Tibial nerve (tissue), 4 donors: Measurements from ENCODE around the gene ARAP1. TPM values are rescaled to one million over a fixed set of nuclear protein-coding genes. Genes with fewer than 3 reads are reported as not detected.
A peak's percentile ranks its signal among the peaks of the same experiment; 100 is the strongest.

Experiments used
- DNase-seq, 2 donors: peaks; one replicate each; pipeline ENCODE4 v3.0.0-alpha.2; 2019; ENCODE audit warnings: low spot score in 2 of 2
- H3K27ac ChIP-seq, 4 donors: fragments of 200-600 bp; sonication (generic) in 3 of 4; one replicate each; pipeline ENCODE4 v1.5.1; 2017 to 2019; ENCODE audit warnings: mild to moderate bottlenecking in 1 of 4
- H3K27me3 ChIP-seq, 2 donors: fragments of 200-600 bp; sonication (generic) in 1 of 2; one replicate each; pipeline versions ENCODE4 v1.5.1 to v1.6.0; 2017 to 2019
- H3K36me3 ChIP-seq, 3 donors: fragments of 200-600 bp; sonication (generic); one replicate each; pipeline ENCODE4 v1.5.1; 2018 to 2019
- H3K4me1 ChIP-seq, 4 donors: fragments of 200-600 bp; sonication (generic) in 3 of 4; one replicate each; pipeline ENCODE4 v1.5.1; 2017 to 2019
- H3K4me3 ChIP-seq, 4 donors: fragments of 200-600 bp; sonication (generic) in 3 of 4; one replicate each; pipeline ENCODE4 v1.5.1; 2017 to 2019; ENCODE audit warnings: mild to moderate bottlenecking in 1 of 4, moderate library complexity in 1 of 4
- H3K9me3 ChIP-seq, 4 donors: fragments of 200-600 bp; sonication (generic) in 3 of 4; one replicate each; pipeline ENCODE4 v1.5.1; 2017 to 2019
- EP300 ChIP-seq, 2 donors: sonication (generic); formaldehyde crosslinking; IDR thresholded peaks; one replicate each; pipeline ENCODE4 v1.6.1; 2017; ENCODE audit warnings: antibody characterized with exemption in 2 of 2, mild to moderate bottlenecking in 1 of 2
- POLR2A ChIP-seq, 2 donors: fragments of 450-650 bp; IDR thresholded peaks; one replicate each; pipeline ENCODE4 v1.6.1; 2017; ENCODE audit warnings: antibody characterized with exemption in 2 of 2, mild to moderate bottlenecking in 2 of 2, moderate library complexity in 2 of 2
- WGBS, 2 donors: methylation state at CpG; one replicate each; pipeline ENCODE4 v1.1.5; 2018; 5-methylcytosine and 5-hydroxymethylcytosine counted together
- total RNA-seq, 4 donors: library from RNA; depleted of rRNA; stranded (reverse); fragments of >200 nt; gene quantifications; one replicate each; pipeline ENCODE4 v1.1.0, GENCODE V29; 2016
- TF ChIP-seq, protein P1 (sequence below), 5 experiments: fragments of 200-600 bp in 3 of 5; fragments of 450-650 bp in 2 of 5; sonication (generic) in 3 of 5; IDR thresholded peaks; one replicate each; pipeline ENCODE4 v1.5.1; 2016 to 2019; ENCODE audit warnings: antibody characterized with exemption in 5 of 5, mild to moderate bottlenecking in 3 of 5, moderate library complexity in 2 of 5

The ARAP1 gene
- total RNA-seq, 4 donors from 2014 or later: 104 to 151 (median 149) TPM

DNA sequence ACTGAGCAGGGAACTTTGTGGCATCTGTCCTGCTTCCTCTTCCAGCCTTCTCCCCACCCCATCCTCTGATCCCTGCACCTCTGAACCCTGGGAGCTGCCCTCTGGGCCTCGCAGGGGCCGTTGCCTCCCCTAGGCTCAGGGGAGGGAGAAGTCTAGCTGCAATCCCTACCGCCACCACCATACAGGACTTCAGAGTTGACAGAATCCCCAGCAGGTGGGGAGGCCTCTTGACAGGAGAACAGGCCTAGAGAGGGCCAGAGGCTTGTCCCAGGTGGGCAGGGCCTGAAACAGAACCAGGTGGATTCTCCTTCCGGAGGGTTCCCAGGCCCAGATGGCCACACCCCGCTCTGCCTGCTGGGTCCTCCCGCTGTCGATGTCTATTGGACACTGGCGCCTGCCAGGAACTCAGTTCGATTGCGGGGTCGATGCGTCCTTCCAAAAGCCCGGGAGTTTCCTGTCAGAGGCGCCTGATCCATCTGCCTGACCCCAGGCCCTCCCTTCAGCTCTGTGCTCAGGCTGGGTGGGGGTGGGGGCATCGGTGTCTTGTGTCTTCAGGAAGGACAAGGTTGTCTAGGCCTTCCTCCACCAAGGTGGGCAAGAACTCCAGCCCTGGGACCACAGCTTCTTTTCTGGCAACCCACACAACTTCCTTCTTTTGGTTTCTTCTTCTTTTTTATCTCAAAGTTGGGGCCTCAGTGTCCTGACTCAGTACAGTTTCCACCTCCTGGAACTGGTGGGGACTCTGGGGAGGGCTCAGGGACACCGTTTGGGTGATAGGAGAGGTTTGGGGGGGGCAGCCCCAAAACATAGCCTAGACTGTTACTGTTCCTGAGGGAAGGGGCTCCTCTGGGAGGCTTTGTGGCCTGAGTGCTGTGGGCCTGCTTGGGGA lies 35.3 kb upstream of the ARAP1 start:
- H3K4me3 ChIP-seq: no peak overlapping the region
- H3K4me1 ChIP-seq: peaks cover 0 to 25% (median 9%) of the 10 kb centered on the region in 4 donors
- H3K9me3 ChIP-seq: no peaks in the 10 kb centered on the region
- TF ChIP-seq, protein P1, sequence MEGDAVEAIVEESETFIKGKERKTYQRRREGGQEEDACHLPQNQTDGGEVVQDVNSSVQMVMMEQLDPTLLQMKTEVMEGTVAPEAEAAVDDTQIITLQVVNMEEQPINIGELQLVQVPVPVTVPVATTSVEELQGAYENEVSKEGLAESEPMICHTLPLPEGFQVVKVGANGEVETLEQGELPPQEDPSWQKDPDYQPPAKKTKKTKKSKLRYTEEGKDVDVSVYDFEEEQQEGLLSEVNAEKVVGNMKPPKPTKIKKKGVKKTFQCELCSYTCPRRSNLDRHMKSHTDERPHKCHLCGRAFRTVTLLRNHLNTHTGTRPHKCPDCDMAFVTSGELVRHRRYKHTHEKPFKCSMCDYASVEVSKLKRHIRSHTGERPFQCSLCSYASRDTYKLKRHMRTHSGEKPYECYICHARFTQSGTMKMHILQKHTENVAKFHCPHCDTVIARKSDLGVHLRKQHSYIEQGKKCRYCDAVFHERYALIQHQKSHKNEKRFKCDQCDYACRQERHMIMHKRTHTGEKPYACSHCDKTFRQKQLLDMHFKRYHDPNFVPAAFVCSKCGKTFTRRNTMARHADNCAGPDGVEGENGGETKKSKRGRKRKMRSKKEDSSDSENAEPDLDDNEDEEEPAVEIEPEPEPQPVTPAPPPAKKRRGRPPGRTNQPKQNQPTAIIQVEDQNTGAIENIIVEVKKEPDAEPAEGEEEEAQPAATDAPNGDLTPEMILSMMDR (IDR thresholded peaks at IDR 0.05): peak in 1 of 5 experiments; percentile 15
- no peak for TF ChIP-seq POLR2A (IDR thresholded peaks at IDR 0.05)
- WGBS, 2 donors: 61 to 66% methylated on average over 16 of the region's 16 CpGs
- peak overlapping the region in 2 of 4 donors; percentile 28 to 48 for H3K27ac ChIP-seq
- no peaks in the 10 kb centered on the region for H3K36me3 ChIP-seq
- DNase-seq: no peak
- H3K27me3 ChIP-seq: no peaks in the 10 kb centered on the region

DNA sequence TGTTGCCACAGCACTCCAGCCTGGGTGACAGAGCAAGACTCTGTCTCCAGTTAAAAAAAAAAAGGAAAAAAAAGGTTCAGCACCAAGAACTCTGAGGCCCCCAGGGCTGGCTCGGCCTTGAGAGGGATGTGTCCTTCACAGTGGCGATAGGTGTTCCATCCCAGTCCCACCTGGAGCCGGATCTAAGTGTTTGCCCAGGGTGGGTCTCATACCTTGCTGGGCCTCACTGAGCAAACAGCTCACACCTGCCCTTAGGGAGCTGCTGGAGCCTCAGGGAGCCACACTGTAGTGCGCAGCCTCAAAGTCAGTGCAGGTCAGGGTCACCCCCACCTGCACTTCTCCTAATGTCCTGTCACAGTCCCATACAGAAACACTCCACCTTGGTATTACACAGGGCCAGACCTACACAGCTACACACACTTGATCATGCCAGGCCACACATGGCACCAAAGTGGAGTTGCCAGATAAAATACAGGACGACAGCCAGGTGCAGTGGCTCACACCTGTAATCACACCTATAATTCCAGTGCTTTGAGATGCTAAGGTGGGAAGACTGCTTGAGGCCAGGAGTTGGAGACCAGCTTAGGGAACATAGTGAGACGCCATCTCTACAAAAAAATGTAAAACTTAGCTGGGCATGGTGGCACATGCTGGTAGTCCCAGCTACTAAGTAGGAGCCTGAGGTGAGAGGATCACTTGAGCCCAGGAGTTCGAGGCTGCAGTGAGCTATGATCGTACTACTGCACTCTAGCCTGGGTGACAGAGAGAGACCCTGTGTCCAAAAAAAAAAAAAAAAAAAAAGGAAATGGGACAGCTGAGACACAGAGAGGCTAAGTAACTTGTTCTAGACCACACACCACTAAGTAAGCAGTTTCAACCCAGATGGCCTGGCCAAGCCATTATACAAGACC lies 34.4 kb upstream of the ARAP1 start:
- H3K9me3 ChIP-seq: no peaks in the 10 kb centered on the region
- H3K27ac ChIP-seq: peak overlapping the region in 1 of 4 donors; percentile 21
- H3K4me1 ChIP-seq: peaks cover 0 to 28% (median 15%) of the 10 kb centered on the region in 4 donors
- TF ChIP-seq, protein P1 (IDR thresholded peaks at IDR 0.05): no peak
- TF ChIP-seq POLR2A (IDR thresholded peaks at IDR 0.05): no peak
- no peak for TF ChIP-seq EP300 (IDR thresholded peaks at IDR 0.05)
- WGBS, 2 donors: 84 to 93% methylated on average over 8 of the region's 8 CpGs
- no peak overlapping the region for H3K4me3 ChIP-seq
- DNase-seq: no peak
- H3K27me3 ChIP-seq: no peaks in the 10 kb centered on the region
- no peaks in the 10 kb centered on the region for H3K36me3 ChIP-seq

GRCh38 chr11:72784662-72785061 lies 32.5 kb upstream of the ARAP1 start:
- Histone ChIP-seq H3K36me3 (no peaks in the 10 kb centered on the region), H3K27ac (no peak overlapping the region), H3K9me3 (no peaks in the 10 kb centered on the region), H3K4me1 (peaks cover 0 to 37% (median 26%) of the 10 kb centered on the region in 4 donors), H3K27me3 (no peaks in the 10 kb centered on the region), H3K4me3 (no peak overlapping the region)
- no peak for DNase-seq
- TF ChIP-seq POLR2A (IDR thresholded peaks at IDR 0.05) (no peak), EP300 (IDR thresholded peaks at IDR 0.05) (no peak)
- TF ChIP-seq, protein P1 (IDR thresholded peaks at IDR 0.05): no peak
- 83 to 84% methylated on average over 10 of the region's 10 CpGs for WGBS, 2 donors

DNA sequence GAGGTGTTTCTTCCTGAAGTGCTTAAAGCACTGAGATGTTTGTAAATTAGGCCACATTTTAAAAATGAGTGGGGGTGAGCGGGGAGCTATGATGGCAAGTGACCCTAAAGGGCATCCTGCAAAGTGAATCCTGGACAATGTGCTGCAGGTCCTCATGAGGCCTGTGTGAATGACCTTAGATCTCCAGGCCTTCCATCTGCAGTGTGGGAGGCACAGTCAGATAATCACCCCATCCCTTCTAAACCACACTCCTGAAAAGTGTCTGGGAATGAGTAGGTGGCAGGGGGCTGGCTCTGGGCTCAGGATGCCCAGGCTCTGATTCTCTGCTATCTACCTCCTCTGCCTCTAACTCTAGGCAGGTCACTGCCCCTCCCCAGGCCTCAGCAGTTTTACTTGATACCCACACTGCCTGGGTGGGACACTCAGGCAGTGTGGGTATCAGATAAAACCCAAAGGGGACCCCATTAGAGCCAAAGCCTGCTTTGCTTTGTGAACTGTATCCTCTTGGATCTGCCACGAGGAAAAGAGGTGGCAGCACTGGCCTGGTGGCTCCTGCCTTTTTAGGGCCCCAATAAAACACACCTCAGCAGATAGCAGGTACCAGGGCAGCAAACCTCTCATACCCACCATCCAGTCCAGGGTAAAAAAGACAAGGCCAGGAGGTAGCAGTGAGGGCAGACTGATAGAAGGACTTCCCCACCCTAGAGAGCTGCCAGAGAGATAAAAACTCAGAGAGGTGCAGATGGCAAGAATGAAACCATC lies 31.1 kb upstream of the ARAP1 start:
- no peak overlapping the region for H3K27ac ChIP-seq
- H3K4me3 ChIP-seq: no peak overlapping the region
- no peak for DNase-seq
- no peaks in the 10 kb centered on the region for H3K27me3 ChIP-seq
- H3K36me3 ChIP-seq: no peaks in the 10 kb centered on the region
- TF ChIP-seq EP300 (IDR thresholded peaks at IDR 0.05) (no peak), POLR2A (IDR thresholded peaks at IDR 0.05) (no peak)
- TF ChIP-seq, protein P1 (IDR thresholded peaks at IDR 0.05): no peak
- H3K9me3 ChIP-seq: no peaks in the 10 kb centered on the region
- 85% methylated on average over 2 of the region's 2 CpGs for WGBS, 2 donors
- H3K4me1 ChIP-seq: peaks cover 0 to 37% (median 28%) of the 10 kb centered on the region in 4 donors
